ENCODE data around the gene LMF1. TPM values are rescaled to one million over a fixed set of nuclear protein-coding genes. Genes with fewer than 3 reads are reported as not detected.

The LMF1 gene
- total RNA-seq, 2 experiments from 2014 or later, result 11.4 to 29.6 TPM

DNA sequence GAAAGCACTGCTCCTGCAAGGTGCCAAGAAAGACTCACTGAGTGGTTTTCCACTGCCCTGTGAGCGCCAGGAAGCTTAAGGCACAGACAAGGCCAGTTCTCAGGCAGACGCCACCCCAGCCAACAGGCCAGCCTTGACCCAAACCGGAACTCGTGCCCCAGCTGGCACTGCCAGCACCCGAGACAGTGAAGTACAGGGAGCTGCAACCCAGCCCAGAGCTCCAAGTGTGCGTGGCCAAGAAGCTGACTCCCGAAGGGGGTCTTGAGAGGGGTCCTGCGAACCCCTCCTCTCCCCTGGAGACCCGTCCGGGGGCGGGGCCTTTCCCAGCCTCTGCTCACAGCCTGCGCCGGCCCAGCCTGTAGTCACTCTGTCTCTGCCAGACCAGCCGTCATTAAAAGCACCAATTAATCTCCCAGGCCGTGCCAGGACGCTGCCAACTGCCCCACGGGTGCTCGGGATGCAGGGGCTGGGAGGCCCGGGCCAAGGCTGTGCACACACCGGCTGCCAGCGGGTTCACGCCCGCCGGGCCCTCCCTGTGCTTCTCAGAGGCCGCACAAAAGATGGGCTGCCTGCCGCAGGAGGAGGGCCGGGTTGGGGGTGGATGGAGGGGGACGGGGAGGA, 6.4 kb upstream of the LMF1 start:
- DNase-seq (no peak), ATAC-seq (no peak)
- Mint-ChIP-seq H3K9me3 (ENCODE audit: low read depth) (no peaks in the 10 kb centered on the region), H3K4me1 (peaks cover 3% of the 10 kb centered on the region), H3K36me3 (no peaks in the 10 kb centered on the region), H3K27me3 (peaks cover 12% of the 10 kb centered on the region), H3K4me3 (no peak overlapping the region), H3K27ac (no peak overlapping the region)
- CTCF ChIA-PET, result no interaction called here

DNA sequence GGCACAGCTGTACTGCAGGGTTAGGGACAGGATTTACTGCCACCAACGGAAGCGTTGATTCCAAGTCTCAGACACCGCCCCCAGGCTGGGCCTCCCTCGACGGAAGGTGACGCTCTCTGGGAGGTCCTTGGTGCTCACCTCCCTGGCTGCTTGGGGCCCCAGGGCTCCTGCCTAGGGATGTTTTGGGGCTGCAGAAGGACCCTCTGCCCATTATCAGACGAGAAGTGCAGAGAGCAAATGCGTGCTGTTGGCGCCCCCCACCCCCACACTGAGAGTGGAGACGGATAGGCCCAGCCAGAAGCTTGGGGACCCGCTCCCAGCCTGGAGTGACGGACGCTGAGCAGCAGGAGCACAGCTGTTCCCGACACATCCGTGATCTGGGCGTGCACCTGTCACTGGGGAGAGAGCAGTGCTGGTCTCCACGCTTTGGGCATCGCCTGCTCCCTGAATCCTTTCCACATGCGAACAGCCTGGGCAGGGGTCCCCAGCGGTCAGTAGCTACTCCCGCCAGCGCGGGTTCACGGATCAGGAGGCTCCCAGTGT, 5.7 kb upstream of the LMF1 start:
- H3K27me3 Mint-ChIP-seq, result peaks cover 18% of the 10 kb centered on the region
- CTCF ChIA-PET, result no interaction called here
- H3K9me3 Mint-ChIP-seq (ENCODE audit: low read depth), result no peaks in the 10 kb centered on the region

DNA sequence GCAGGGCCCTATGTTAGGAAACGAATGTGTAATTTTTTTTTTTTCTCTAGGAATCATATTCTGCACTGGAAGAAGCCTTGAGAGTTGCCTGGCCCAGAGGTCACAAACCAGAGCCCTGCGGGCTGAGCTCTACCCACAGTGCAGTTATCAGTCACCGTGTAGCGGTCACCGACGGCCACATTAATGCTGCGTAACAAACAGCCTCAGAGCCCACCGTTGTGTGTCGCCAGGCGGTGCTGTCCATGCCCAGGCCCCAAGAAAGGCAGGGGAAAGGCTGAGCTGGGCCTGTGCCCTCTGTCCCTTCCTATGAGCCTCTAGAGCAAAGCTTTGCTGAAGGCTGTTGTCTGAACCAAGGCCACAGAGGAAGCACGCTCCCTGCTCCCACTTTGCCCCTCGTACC, 4.5 kb upstream of the LMF1 start:
- Mint-ChIP-seq H3K36me3 (no peaks in the 10 kb centered on the region), H3K4me3 (no peak overlapping the region), H3K9me3 (ENCODE audit: low read depth) (no peaks in the 10 kb centered on the region), H3K27ac (no peak overlapping the region), H3K4me1 (peaks cover 1% of the 10 kb centered on the region), H3K27me3 (peaks cover 15% of the 10 kb centered on the region)
- ATAC-seq (no peak), DNase-seq (no peak)
- CTCF ChIA-PET, result no interaction called here

More for the DNA sequence above, 5.7 kb upstream of the LMF1 start:
- Mint-ChIP-seq H3K4me1 (peaks cover 4% of the 10 kb centered on the region), H3K36me3 (no peaks in the 10 kb centered on the region), H3K4me3 (no peak overlapping the region), H3K27ac (no peak overlapping the region)
- no peak for DNase-seq
- ATAC-seq, result no peak

DNA sequence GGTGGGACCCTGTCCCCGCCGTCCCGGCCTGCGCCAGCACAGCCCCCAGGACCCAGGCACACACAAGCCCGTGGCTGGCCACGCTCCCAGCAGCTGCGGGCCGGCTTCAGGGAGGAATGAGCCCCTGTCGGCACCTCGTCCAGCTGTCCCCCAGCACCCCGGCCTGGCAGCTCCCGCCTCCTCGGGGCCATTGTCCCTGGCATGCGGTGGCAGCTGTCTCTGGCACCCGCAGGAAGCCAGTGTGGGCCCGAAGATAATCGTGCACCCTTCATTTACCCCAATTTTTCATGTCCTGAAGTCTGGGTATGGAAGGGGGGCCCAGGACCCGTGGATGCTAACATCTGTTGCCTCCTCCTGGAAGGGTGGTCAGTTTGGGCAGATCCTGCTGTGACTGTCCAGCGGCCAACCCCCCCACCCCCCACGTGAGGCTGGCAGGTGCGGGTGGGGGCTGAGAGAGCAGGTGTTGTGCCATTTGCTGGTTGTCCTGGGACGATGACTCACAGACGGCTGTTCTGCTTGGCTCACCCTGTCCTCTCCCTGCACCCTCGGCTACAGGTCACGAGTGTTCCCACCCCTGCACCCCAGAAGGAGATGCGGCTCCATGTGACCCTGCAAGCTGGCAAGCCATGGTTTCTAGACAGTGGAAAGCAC, 4.0 kb upstream of the LMF1 start:
- H3K9me3 Mint-ChIP-seq (ENCODE audit: low read depth), result no peaks in the 10 kb centered on the region
- H3K27me3 Mint-ChIP-seq, result peaks cover 15% of the 10 kb centered on the region
- H3K4me3 Mint-ChIP-seq, result no peak overlapping the region
- H3K27ac Mint-ChIP-seq, result no peak overlapping the region
- no peaks in the 10 kb centered on the region for H3K36me3 Mint-ChIP-seq
- CTCF ChIA-PET, result no interaction called here
- H3K4me1 Mint-ChIP-seq, result peaks cover 3% of the 10 kb centered on the region
- DNase-seq, result no peak
- no peak for ATAC-seq

DNA sequence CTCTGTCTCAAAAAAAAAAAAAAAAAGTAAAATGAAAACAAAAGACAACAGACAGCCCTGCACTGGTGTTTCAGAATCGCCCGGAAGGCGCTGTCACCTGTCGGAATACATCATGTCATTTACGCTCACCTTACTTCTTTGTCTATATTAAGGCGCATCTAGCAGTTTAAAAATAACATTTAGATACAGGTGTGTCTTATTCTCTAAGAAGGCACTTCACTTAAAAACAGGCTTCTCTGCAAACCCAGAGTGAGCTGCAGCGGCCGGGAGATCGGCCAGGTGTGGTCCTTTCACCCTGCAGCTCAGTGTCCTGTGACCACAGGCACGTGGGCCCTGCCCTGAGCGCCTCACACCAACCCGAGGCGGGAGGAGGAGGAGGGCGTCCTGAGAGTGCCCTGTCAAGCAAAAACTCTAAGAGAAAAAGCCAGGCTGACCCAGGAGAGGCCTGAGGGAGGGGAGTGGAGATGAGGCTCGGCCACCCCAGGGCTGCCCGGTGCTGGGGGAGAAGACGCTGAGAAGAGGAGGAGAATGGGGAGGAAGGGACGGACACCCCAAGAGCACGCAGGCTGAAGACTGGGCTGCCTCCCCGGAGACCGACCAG, 3.3 kb upstream of the LMF1 start:
- H3K4me3 Mint-ChIP-seq, result no peak overlapping the region
- no peak overlapping the region for H3K27ac Mint-ChIP-seq
- ATAC-seq, result no peak
- H3K9me3 Mint-ChIP-seq (ENCODE audit: low read depth), result no peaks in the 10 kb centered on the region
- peaks cover 11% of the 10 kb centered on the region for H3K27me3 Mint-ChIP-seq
- CTCF ChIA-PET, result no interaction called here
- DNase-seq, result no peak
- H3K36me3 Mint-ChIP-seq, result no peaks in the 10 kb centered on the region
- peaks cover 7% of the 10 kb centered on the region for H3K4me1 Mint-ChIP-seq

DNA sequence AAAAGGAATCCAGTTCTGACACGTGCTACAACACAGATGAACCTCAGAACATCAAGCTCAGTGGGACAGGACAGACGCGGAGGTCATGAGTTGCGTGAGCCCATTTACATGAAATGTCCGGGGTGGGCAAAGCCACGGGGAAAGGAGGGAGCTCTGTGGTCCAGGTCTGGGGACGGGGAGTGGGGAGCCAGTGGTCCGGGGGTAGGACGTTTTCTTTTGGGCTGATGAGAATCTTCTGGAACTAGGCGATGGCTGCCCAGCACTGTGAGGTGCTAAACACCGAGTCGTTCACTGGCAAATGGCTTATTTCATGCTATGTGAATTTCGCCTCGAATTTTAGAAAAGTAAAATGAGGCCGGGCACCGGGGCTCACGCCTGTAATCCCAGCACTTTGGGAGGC, 2.6 kb upstream of the LMF1 start:
- ATAC-seq, result no peak
- H3K27ac Mint-ChIP-seq, result no peak overlapping the region
- H3K9me3 Mint-ChIP-seq (ENCODE audit: low read depth), result no peaks in the 10 kb centered on the region
- CTCF ChIA-PET, result no interaction called here
- no peak overlapping the region for H3K4me3 Mint-ChIP-seq
- H3K27me3 Mint-ChIP-seq, result peaks cover 6% of the 10 kb centered on the region
- peaks cover 11% of the 10 kb centered on the region for H3K4me1 Mint-ChIP-seq
- DNase-seq, result no peak
- peaks cover 3% of the 10 kb centered on the region for H3K36me3 Mint-ChIP-seq

DNA sequence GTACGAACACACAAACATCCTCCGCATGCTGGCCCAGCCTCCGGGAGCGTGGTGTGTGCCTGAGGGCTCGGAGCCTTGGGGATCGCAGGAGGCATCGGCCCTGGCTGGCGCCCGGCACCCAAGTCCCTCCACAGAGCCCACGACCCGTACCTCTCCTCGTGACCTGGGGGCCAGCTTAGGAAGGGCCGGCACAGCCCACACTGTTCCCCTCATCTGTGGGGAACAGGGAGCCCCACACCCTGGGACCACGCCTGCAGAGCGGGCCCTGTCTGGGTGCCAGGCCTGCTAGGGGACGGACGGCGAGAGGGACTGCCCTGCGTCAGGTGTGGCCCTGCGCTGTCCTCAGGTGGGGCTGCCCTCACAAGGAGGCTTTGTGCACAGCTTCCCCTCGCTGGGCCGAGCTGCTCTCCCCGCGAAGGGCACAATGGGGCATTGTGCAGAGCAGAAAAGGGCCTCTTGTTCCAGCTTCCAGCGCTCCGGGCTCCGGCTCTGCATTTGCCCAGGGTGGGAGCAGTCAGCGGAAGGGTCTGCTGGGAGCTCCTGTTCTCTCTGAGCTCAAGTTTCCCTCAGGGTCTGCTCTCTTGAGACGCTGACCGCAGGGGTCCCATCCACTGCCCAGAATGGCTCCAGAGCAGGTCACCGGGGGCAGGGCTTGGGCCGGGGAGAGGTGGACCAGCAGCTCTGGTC, 1.7 kb upstream of the LMF1 start:
- CTCF ChIA-PET, result no interaction called here
- Mint-ChIP-seq H3K27me3 (peaks cover 6% of the 10 kb centered on the region), H3K9me3 (ENCODE audit: low read depth) (no peaks in the 10 kb centered on the region), H3K36me3 (peaks cover 7% of the 10 kb centered on the region), H3K27ac (no peak overlapping the region), H3K4me3 (no peak overlapping the region), H3K4me1 (peaks cover 12% of the 10 kb centered on the region)
- ATAC-seq, result no peak
- no peak for DNase-seq

DNA sequence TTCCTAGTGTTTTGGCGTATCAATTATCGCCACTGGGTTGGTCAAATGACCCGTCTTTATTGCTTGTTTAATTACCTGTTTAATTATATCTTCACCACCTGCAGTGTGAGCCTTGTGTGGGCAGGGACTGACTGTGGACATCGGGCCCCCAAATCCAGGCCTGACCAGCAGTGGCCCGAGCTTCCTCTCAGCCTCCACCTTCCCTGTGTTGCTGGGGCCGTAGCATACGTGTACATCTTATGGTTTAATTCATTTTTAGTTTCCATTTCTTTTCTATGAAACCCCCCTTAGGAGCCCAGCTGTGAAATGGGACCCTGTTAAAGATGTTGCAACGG, 1.2 kb upstream of the LMF1 start:
- H3K27me3 Mint-ChIP-seq, result peaks cover 6% of the 10 kb centered on the region
- peak overlapping the region; percentile 18 for H3K4me3 Mint-ChIP-seq
- H3K36me3 Mint-ChIP-seq, result peaks cover 11% of the 10 kb centered on the region
- no peaks in the 10 kb centered on the region for H3K9me3 Mint-ChIP-seq (ENCODE audit: low read depth)
- ATAC-seq (no peak), DNase-seq (no peak)
- H3K27ac Mint-ChIP-seq, result peak overlapping the region; percentile 19
- CTCF ChIA-PET, result no interaction called here
- H3K4me1 Mint-ChIP-seq, result peaks cover 12% of the 10 kb centered on the region

DNA sequence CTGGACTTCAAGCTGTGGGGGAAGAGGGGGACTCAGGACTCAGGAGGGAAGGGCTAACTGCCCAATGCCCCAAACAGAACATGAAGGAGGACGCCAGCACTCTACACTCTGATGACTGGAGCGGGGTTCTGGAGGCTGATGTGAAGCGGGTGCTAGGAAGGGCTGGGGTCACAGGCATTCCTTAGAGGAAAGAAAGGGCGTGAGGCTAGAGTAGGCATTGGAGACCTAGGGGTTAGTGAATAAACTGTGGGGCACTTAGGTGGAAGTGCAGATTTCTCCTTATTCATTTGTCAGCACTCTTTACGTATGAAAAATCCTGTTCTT, 760 bp upstream of the LMF1 start:
- CTCF ChIA-PET, result no interaction called here
- peaks cover 15% of the 10 kb centered on the region for H3K36me3 Mint-ChIP-seq
- peak overlapping the region; percentile 18 for H3K4me3 Mint-ChIP-seq
- ATAC-seq (no peak), DNase-seq (no peak)
- H3K27me3 Mint-ChIP-seq, result peaks cover 6% of the 10 kb centered on the region
- H3K27ac Mint-ChIP-seq, result no peak overlapping the region
- H3K9me3 Mint-ChIP-seq (ENCODE audit: low read depth), result no peaks in the 10 kb centered on the region
- H3K4me1 Mint-ChIP-seq, result peaks cover 12% of the 10 kb centered on the region

DNA sequence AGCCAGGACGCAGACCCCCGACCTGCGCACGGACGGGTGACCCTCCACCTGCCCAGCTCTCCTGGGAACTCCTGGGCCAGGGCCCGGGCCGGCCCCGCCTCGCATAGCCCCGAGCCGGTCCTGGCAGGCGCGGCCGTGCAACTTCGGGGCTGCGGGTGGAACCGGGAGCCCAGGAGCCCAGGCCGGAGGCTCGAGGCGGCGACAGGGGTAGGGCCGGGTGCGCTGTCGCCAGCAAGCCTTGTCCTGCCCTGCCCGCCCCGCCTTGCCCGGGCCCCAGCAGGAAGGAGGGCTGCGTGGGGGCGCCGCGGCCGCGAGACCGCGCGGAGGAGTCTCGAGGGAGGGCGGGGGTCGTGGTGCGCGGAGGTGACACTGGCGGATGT, 408 bp downstream of the LMF1 start:
- H3K4me1 Mint-ChIP-seq, result peaks cover 17% of the 10 kb centered on the region
- peaks cover 6% of the 10 kb centered on the region for H3K9me3 Mint-ChIP-seq (ENCODE audit: low read depth)
- H3K27me3 Mint-ChIP-seq, result peaks cover 6% of the 10 kb centered on the region
- peak overlapping the region; percentile 77 for H3K4me3 Mint-ChIP-seq
- ATAC-seq (peak; percentile 60), DNase-seq (no peak)
- CTCF ChIA-PET, result interaction anchor here (0.9 kb wide), 1 partner anchor 585 kb away, joined by 3 read pairs; no protein-coding TSS in a partner anchor
- H3K27ac Mint-ChIP-seq, result peak overlapping the region; percentile 84
- H3K36me3 Mint-ChIP-seq, result peaks cover 24% of the 10 kb centered on the region

DNA sequence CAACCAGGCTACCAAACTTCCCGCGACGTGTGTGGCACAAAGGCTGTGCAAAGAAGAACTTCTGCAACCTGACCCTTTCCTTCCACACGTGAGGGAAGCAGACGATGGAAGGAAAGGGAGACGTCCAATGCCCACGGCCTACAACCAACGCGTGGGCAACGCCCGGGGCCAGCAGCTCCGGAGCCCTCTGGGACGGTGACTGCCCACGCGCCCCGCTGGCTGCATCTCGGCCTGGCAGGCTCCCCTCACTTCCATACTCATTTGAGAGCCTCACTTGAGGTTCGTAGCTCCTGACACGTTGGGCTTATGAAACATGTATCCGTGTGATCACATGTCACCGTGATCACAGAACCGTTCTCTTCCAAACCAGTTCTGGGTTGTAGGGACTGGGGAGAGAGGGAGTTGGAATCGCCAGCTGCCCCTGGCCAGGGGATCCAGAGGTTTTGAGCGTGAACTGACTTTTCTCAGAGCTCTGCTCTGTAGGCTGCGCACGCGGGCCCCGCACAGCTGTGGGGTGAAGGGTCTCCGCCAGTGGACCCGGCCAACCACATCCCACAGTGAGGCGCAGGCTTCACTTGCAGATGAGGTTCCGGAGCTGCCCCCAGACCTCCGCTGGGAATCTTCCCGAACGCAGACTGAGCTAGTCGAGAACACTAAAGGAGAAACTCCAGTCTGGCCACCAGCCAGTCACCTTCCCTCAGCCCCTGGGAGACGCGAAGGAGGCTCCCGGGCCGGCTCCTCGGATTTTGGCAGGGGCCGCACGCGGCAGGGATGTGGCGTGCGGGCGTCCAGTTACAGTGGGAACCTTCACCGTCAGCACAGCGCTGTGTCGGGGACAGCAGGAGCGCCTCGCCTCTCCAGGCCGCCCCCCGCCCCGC, 1.0 kb downstream of the LMF1 start:
- ATAC-seq (peak; percentile 4), DNase-seq (no peak)
- Mint-ChIP-seq H3K27ac (peak overlapping the region; percentile 40), H3K4me1 (peaks cover 24% of the 10 kb centered on the region), H3K4me3 (peak overlapping the region; percentile 77), H3K27me3 (peaks cover 6% of the 10 kb centered on the region), H3K9me3 (ENCODE audit: low read depth) (peaks cover 7% of the 10 kb centered on the region), H3K36me3 (peaks cover 30% of the 10 kb centered on the region)
- CTCF ChIA-PET, result interaction anchor here (0.9 kb wide), 1 partner anchor 584 kb away, joined by 3 read pairs; no protein-coding TSS in a partner anchor

DNA sequence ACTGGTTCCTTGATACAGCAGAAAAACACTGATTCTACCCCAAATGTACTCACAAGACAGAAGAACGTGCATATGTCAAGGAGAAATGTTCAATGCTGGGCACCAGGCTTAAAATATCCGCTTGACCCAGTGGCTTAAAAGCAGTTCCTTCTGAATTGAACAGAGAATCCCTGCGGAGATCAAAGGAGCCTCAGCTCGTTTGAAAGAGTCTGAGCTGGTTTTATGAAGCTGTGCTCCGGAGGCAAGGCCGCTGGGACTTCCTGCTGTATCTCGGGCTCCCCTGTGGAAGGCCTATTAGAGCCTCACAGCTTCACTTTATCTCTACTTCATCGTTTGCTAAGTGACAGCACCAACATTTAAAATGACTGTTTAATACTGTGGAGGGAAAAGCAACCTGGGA, 2.2 kb downstream of the LMF1 start:
- Mint-ChIP-seq H3K27ac (no peak overlapping the region), H3K4me3 (peak overlapping the region; percentile 38), H3K4me1 (peaks cover 34% of the 10 kb centered on the region), H3K36me3 (peaks cover 33% of the 10 kb centered on the region), H3K9me3 (ENCODE audit: low read depth) (peaks cover 7% of the 10 kb centered on the region), H3K27me3 (peaks cover 6% of the 10 kb centered on the region)
- DNase-seq, result no peak
- ATAC-seq, result no peak
- CTCF ChIA-PET, result interaction anchor here (0.7 kb wide), 1 partner anchor 12 kb away, joined by 3 read pairs; no protein-coding TSS in a partner anchor

All from activated CD8-positive, alpha-beta memory T cell treated with anti-CD3 and anti-CD28 coated beads, Interleukin-2, amount 10 ng/mL, durations not matched to agents 7 days and 5 days (primary cell).